Measurements from ENCODE around the gene OASL. TPM values are rescaled to one million over a fixed set of nuclear protein-coding genes. Genes with fewer than 3 reads are reported as not detected.

OASL gene
- total and polyA plus RNA-seq, 2 of the 4 experiments (the other 2 are of a cell fraction) = under 0.01 to 0.05 TPM

GRCh38 chr12:121085069-121085468, 46.0 kb upstream of the OASL start:
- Histone ChIP-seq H2BK15ac (ENCODE audit: low read depth, low read length) (no peak overlapping the region), H3K4me3 (ENCODE audit: insufficient read depth, low read depth, low read length) (no peak overlapping the region), H4K8ac (ENCODE audit: low read depth in 2 of 2, low read length in 2 of 2) (no peak overlapping the region), H3K4me1 (ENCODE audit: control insufficient read depth, insufficient read depth, low read length) (no peaks in the 10 kb centered on the region), H2AFZ (replicated peaks; ENCODE audit: low read length, poor library complexity) (no peak overlapping the region), H2BK5ac (ENCODE audit: low read depth, low read length, poor library complexity, severe bottlenecking) (no peak overlapping the region), H4K5ac (ENCODE audit: low read depth, low read length) (no peak overlapping the region), H3K9me3 (ENCODE audit: control insufficient read depth, insufficient read depth, low read length) (no peaks in the 10 kb centered on the region), H3K9ac (ENCODE audit: low read depth, low read length) (no peak overlapping the region), H3K79me1 (ENCODE audit: low read depth in 1 of 2, low read length in 2 of 2) (no peaks in the 10 kb centered on the region), H3K27me3 (ENCODE audit: control insufficient read depth, insufficient read depth, low read length) (peaks cover 10% of the 10 kb centered on the region), H2BK20ac (ENCODE audit: low read depth, low read length) (no peak overlapping the region), H3K27ac (ENCODE audit: insufficient read depth, low read length) (no peak overlapping the region), H3K14ac (replicated peaks; ENCODE audit: low read depth, low read length) (no peak overlapping the region), H4K20me1 (ENCODE audit: insufficient read depth, low read length) (no peaks in the 10 kb centered on the region), H3K36me3 (ENCODE audit: control insufficient read depth, insufficient read depth, low read length) (no peaks in the 10 kb centered on the region), H3K4me2 (ENCODE audit: low read depth, low read length) (no peak overlapping the region), H2AK9ac (replicated peaks; ENCODE audit: low read depth, low read length, poor library complexity) (no peak overlapping the region), H3K23ac (ENCODE audit: low read depth, low read length) (no peak overlapping the region), H4K91ac (ENCODE audit: insufficient read depth, low read depth, low read length) (no peak overlapping the region), H3K56ac (ENCODE audit: extremely low read depth, insufficient read depth, low read length) (no peak overlapping the region), H3K4ac (ENCODE audit: low read depth, low read length) (no peak overlapping the region), H2BK120ac (ENCODE audit: low read depth, low read length) (no peak overlapping the region), H3K18ac (ENCODE audit: low read depth, low read length) (no peak overlapping the region), H3K9me1 (ENCODE audit: insufficient read depth, low read length) (no peaks in the 10 kb centered on the region; the same call in 1 of the 2 replicates), H2AK5ac (ENCODE audit: low read depth, low read length) (no peak overlapping the region)
- TF ChIP-seq NFE2L2 (IDR thresholded peaks at IDR 0.05; ENCODE audit: low read depth, low read length) (no peak), SMC3 (IDR thresholded peaks at IDR 0.05; ENCODE audit: low read depth, low read length) (no peak), CHD1 (IDR thresholded peaks at IDR 0.05; ENCODE audit: low read depth, low read length) (no peak), RCOR1 (IDR thresholded peaks at IDR 0.05; ENCODE audit: insufficient replicate concordance, low read length) (no peak), POLR2A (IDR thresholded peaks at IDR 0.05; ENCODE audit: low read depth, low read length) (no peak), CTCF (conservative IDR thresholded peaks at IDR 0.05; ENCODE audit: low read depth, low read length) (no peak), MAZ (IDR thresholded peaks at IDR 0.05; ENCODE audit: borderline replicate concordance, low read depth, low read length) (no peak), MXI1 (IDR thresholded peaks at IDR 0.05; ENCODE audit: borderline replicate concordance, low read depth, low read length) (no peak), BHLHE40 (IDR thresholded peaks at IDR 0.05; ENCODE audit: low read depth, low read length) (no peak), FOS (IDR thresholded peaks at IDR 0.05; ENCODE audit: low read depth, low read length) (no peak), CEBPB (IDR thresholded peaks at IDR 0.05; ENCODE audit: low read depth, low read length) (no peak), RAD21 (IDR thresholded peaks at IDR 0.05; ENCODE audit: low read length) (no peak), USF2 (IDR thresholded peaks at IDR 0.05; ENCODE audit: low read depth, low read length) (no peak)
- ATAC-seq (ENCODE audit: low read depth) (no peak), DNase-seq (no peak)
- in situ Hi-C loops (cut with MboI; ENCODE audit: low sequenced_read_pairs) (no loop called here), dilution Hi-C loops (cut with HindIII; ENCODE audit: low sequenced_read_pairs, unreplicated experiment) (no loop called here), intact Hi-C loops (cut with micrococcal nuclease) (no loop called here)
- BruUV-seq (replicated peaks) = no TSS peak
- ChIA-PET CTCF (no interaction called here), POLR2A (ENCODE audit: unreplicated experiment) (no interaction called here)
- 75% methylated on average over 1 of the region's 4 CpGs; no CpG with 5 or more reads in 1 of the 2 experiments for WGBS, 2 experiments (ENCODE audit: extremely low coverage in 2 of 2, insufficient read length in 1 of 2)

Measured in IMR-90 (cell line).